Neural cell (in vitro differentiated cells): ENCODE results near the gene ADM. TPM values are rescaled to one million over a fixed set of nuclear protein-coding genes. Genes with fewer than 3 reads are reported as not detected.

Experiments
- H2AFZ ChIP-seq: fragments of 200-600, 300-800 bp; sonication (generic), shearing (Covaris generic); 2 replicates; pipeline ENCODE4 v1.6.0; 2014; ENCODE audit warnings: low read depth, mild to moderate bottlenecking, antibody characterized with exemption, low read length, moderate library complexity
- H3F3A ChIP-seq: fragments of 200-600 bp; shearing (Covaris generic); 2 replicates; pipeline ENCODE4 v1.6.1; 2016; ENCODE audit warnings: mild to moderate bottlenecking, moderate library complexity, mixed read lengths, antibody characterized with exemption, low read length; ENCODE audit not compliant: insufficient read depth, poor library complexity, severe bottlenecking
- H3K27ac ChIP-seq: fragments of 200-600, 300-800 bp; sonication (generic), shearing (Covaris generic); 2 replicates; pipeline ENCODE4 v1.5.1; 2014; ENCODE audit warnings: mild to moderate bottlenecking, low read length, moderate library complexity
- H3K27me3 ChIP-seq: fragments of 300-800, 200-600 bp; sonication (generic), shearing (Covaris generic); 2 replicates; pipeline ENCODE4 v1.6.0; 2014; ENCODE audit warnings: mild to moderate bottlenecking, low read depth, low read length, moderate library complexity; ENCODE audit not compliant: insufficient read depth
- H3K36me3 ChIP-seq: fragments of 300-800, 200-600 bp; sonication (generic), shearing (Covaris generic); 2 replicates; pipeline ENCODE4 v1.5.1; 2014; ENCODE audit warnings: mild to moderate bottlenecking, antibody characterized with exemption, low read length, moderate library complexity; ENCODE audit not compliant: insufficient read depth
- H3K4me2 ChIP-seq: fragments of 300-800, 200-600 bp; sonication (generic), shearing (Covaris generic); 2 replicates; pipeline ENCODE4 v1.6.0; 2014; ENCODE audit warnings: mild to moderate bottlenecking, low read length
- H3K4me3 ChIP-seq: fragments of 300-800, 200-600 bp; sonication (generic), shearing (Covaris generic); 2 replicates; pipeline ENCODE4 v1.5.1; 2014; ENCODE audit warnings: mild to moderate bottlenecking, low read length, moderate library complexity
- H3K79me2 ChIP-seq: fragments of 200-600 bp; shearing (Covaris generic); replicated peaks from 2 replicates; pipeline ENCODE4 v1.6.0; 2014; ENCODE audit warnings: mild to moderate bottlenecking, low read length, moderate library complexity; ENCODE audit not compliant: insufficient read depth
- H3K9ac ChIP-seq: fragments of 300-800, 200-600 bp; sonication (generic), shearing (Covaris generic); 2 replicates; pipeline ENCODE4 v1.6.1; 2016; ENCODE audit warnings: mild to moderate bottlenecking, low read length, mixed read lengths
- H3K9me2 ChIP-seq: fragments of 200-600 bp; shearing (Covaris generic); 2 replicates; pipeline ENCODE4 v1.6.1; 2016; ENCODE audit warnings: mild to moderate bottlenecking, low read length, mixed read lengths; ENCODE audit not compliant: insufficient read depth
- H3K9me3 ChIP-seq: fragments of 200-600, 300-800 bp; sonication (generic), shearing (Covaris generic); 2 replicates; pipeline ENCODE4 v1.6.1; 2016; ENCODE audit warnings: mild to moderate bottlenecking, mixed run types, low read length, moderate library complexity, mixed read lengths
- H4K20me1 ChIP-seq: fragments of 200-600 bp; shearing (Covaris generic); 2 replicates; pipeline ENCODE4 v1.6.1; 2016; ENCODE audit warnings: mild to moderate bottlenecking, mixed run types; ENCODE audit not compliant: insufficient read depth
- CTCF ChIP-seq: fragments of 450-650 bp; IDR thresholded peaks from 2 replicates; pipeline ENCODE4 v1.5.1; 2014; ENCODE audit warnings: antibody characterized with exemption, mild to moderate bottlenecking, moderate library complexity; ENCODE audit not compliant: poor library complexity, severe bottlenecking
- EP300 ChIP-seq: fragments of 450-650 bp; conservative IDR thresholded peaks from 2 replicates; pipeline ENCODE4 v1.6.1; 2014; ENCODE audit warnings: antibody characterized with exemption, mild to moderate bottlenecking, moderate library complexity; ENCODE audit not compliant: poor library complexity, severe bottlenecking
- EZH2 ChIP-seq: fragments of 200-600, 300-800 bp; shearing (Covaris generic), sonication (generic); IDR thresholded peaks from 2 replicates; pipeline ENCODE4 v1.6.1; 2014; ENCODE audit warnings: antibody characterized with exemption, low read length, borderline replicate concordance, mild to moderate bottlenecking; ENCODE audit not compliant: insufficient read depth, poor library complexity, severe bottlenecking
- MXI1 ChIP-seq: fragments of 450-650 bp; conservative IDR thresholded peaks from 2 replicates; pipeline ENCODE4 v1.6.1; 2014; ENCODE audit warnings: antibody characterized with exemption, mild to moderate bottlenecking; ENCODE audit not compliant: poor library complexity, severe bottlenecking
- POLR2AphosphoS5 ChIP-seq: IDR thresholded peaks from 2 replicates; pipeline ENCODE4 v1.6.1; 2012
- RAD21 ChIP-seq: fragments of 450-650 bp; conservative IDR thresholded peaks from 2 replicates; pipeline ENCODE4 v1.6.1; 2014; ENCODE audit warnings: antibody characterized with exemption, mild to moderate bottlenecking, moderate library complexity
- REST ChIP-seq: IDR thresholded peaks from 2 replicates; pipeline ENCODE4 v1.6.1; 2012; ENCODE audit warnings: borderline replicate concordance
- SMC3 ChIP-seq: fragments of 450-650 bp; conservative IDR thresholded peaks from 2 replicates; pipeline ENCODE4 v1.6.1; 2014; ENCODE audit warnings: antibody characterized with exemption, mild to moderate bottlenecking, moderate library complexity; ENCODE audit not compliant: poor library complexity
- TAF1 ChIP-seq: IDR thresholded peaks from 2 replicates; pipeline ENCODE4 v1.6.1; 2012; ENCODE audit warnings: low read depth
- polyA plus RNA-seq: library from polyadenylated mRNA; depleted of rRNA; stranded (reverse); fragments of >200 nt; gene quantifications from 2 replicates; pipeline ENCODE4 v1.2.3, GENCODE V29; 2014

Gene ADM
- polyA plus RNA-seq, 1 donor from 2014 or later, result 1.6 TPM

- Histone ChIP-seq H3K27ac (no peak overlapping the region), H3F3A (no peaks in the 10 kb centered on the region), H3K9ac (no peak overlapping the region), H3K36me3 (no peaks in the 10 kb centered on the region), H3K4me2 (no peak overlapping the region), H3K27me3 (no peaks in the 10 kb centered on the region), H3K4me3 (no peak overlapping the region), H3K9me2 (no peaks in the 10 kb centered on the region), H3K9me3 (no peaks in the 10 kb centered on the region), H2AFZ (no peak overlapping the region), H3K79me2 (no peaks in the 10 kb centered on the region), H4K20me1 (no peaks in the 10 kb centered on the region)
- TF ChIP-seq RAD21 (no peak), POLR2AphosphoS5 (no peak), REST (no peak), TAF1 (no peak), MXI1 (no peak), SMC3 (no peak), CTCF (no peak), EP300 (no peak), EZH2 (no peak)
These were observed 19.6 kb downstream of the ADM start for GRCh38 chr11:10324474-10324873.

GRCh38 chr11:10325277-10326011 is 20.6 kb downstream of the ADM start:
- TF ChIP-seq CTCF (no peak), REST (no peak), EP300 (no peak), MXI1 (no peak), RAD21 (no peak), EZH2 (no peak), POLR2AphosphoS5 (no peak), SMC3 (no peak), TAF1 (no peak)
- Histone ChIP-seq H3K9me3 (no peaks in the 10 kb centered on the region), H3K4me3 (no peak overlapping the region), H3K79me2 (no peaks in the 10 kb centered on the region), H3K9me2 (no peaks in the 10 kb centered on the region), H3K36me3 (no peaks in the 10 kb centered on the region), H3K4me2 (no peak overlapping the region), H3K9ac (no peak overlapping the region), H3K27ac (no peak overlapping the region), H2AFZ (no peak overlapping the region), H3F3A (no peaks in the 10 kb centered on the region), H4K20me1 (no peaks in the 10 kb centered on the region), H3K27me3 (no peaks in the 10 kb centered on the region)
